A673 (cell line): ENCODE results near the gene ADARB2. TPM values are rescaled to one million over a fixed set of nuclear protein-coding genes. Genes with fewer than 3 reads are reported as not detected.

ENCODE experiments used
- BruUV-seq: library from RNA; stranded (reverse); fragments of 400-500 nt; replicated peaks from 2 replicates; lab custom pipeline; 2021; lab: Mats Ljungman, UMichigan
- CTCF ChIA-PET: fragments of 300-600 bp; sonication (Branson Sonifier 250); formaldehyde crosslinking; loops from one replicate; lab custom pipeline; 2022; ENCODE audit warnings: antibody characterized with exemption; lab: Charles Lee
- POLR2A ChIA-PET: fragments of 300-600 bp; sonication (Branson Sonifier 250); formaldehyde crosslinking; loops from one replicate; lab custom pipeline; 2022; ENCODE audit warnings: antibody characterized with exemption; ENCODE audit not compliant: low non-redundant PET; lab: Charles Lee
- DNase-seq: peaks from one replicate; pipeline ENCODE4 v3.0.0-alpha.2; 2015; ENCODE audit warnings: low spot score
- H3K27ac ChIP-seq: fragments of 200-600 bp; sonication (generic); 2 replicates; pipeline ENCODE4 v1.5.1; 2016; ENCODE audit warnings: mixed run types, low read depth, mild to moderate bottlenecking, mixed read lengths, antibody characterized with exemption, low read length; ENCODE audit not compliant: poor library complexity, severe bottlenecking
- H3K27me3 ChIP-seq: fragments of 200-600 bp; sonication (generic); replicated peaks from 2 replicates; pipeline ENCODE4 v1.6.1; 2017; ENCODE audit warnings: mixed run types, low read depth, mild to moderate bottlenecking, mixed read lengths, antibody characterized with exemption, low read length; ENCODE audit not compliant: insufficient read depth, poor library complexity
- H3K36me3 ChIP-seq: fragments of 200-600 bp; sonication (generic); 2 replicates; pipeline ENCODE4 v1.6.1; 2016; ENCODE audit warnings: mixed run types, mild to moderate bottlenecking, mixed read lengths, antibody characterized with exemption, low read length; ENCODE audit not compliant: insufficient read depth, poor library complexity, severe bottlenecking
- H3K4me1 ChIP-seq: fragments of 200-600 bp; sonication (generic); 2 replicates; pipeline ENCODE4 v1.6.1; 2017; ENCODE audit warnings: mixed run types, mild to moderate bottlenecking, mixed read lengths, antibody characterized with exemption, low read length; ENCODE audit not compliant: insufficient read depth, poor library complexity, severe bottlenecking
- H3K4me3 ChIP-seq: fragments of 200-600 bp; sonication (generic); 2 replicates; pipeline ENCODE4 v1.5.1; 2016; ENCODE audit warnings: low read depth, mixed run types, mild to moderate bottlenecking, mixed read lengths, low read length; ENCODE audit not compliant: poor library complexity, severe bottlenecking
- H3K9me3 ChIP-seq: fragments of 200-600 bp; sonication (generic); 2 replicates; pipeline ENCODE4 v1.6.1; 2016; ENCODE audit warnings: mixed run types, low read depth, mild to moderate bottlenecking, mixed read lengths, antibody characterized with exemption, low read length; ENCODE audit not compliant: poor library complexity, severe bottlenecking
- CTCF ChIP-seq: fragments of 300-800, 200-600 bp; sonication (generic); conservative IDR thresholded peaks from 2 replicates; pipeline ENCODE4 v1.5.1; 2017; ENCODE audit warnings: low read depth, mild to moderate bottlenecking, antibody characterized with exemption, low read length, moderate library complexity, mixed read lengths
- EZH2 ChIP-seq: fragments of 200-600 bp; sonication (generic); IDR thresholded peaks from 2 replicates; pipeline ENCODE4 v1.6.1; 2017; ENCODE audit warnings: borderline replicate concordance, low read depth, mild to moderate bottlenecking, mixed read lengths, antibody characterized with exemption, low read length; ENCODE audit not compliant: poor library complexity, severe bottlenecking
- intact Hi-C: fragments of 100-400 bp; cut with micrococcal nuclease; formaldehyde crosslinking; loops from one replicate; pipeline ENCODE4 v1.10.0; 2022; ENCODE audit not compliant: unreplicated experiment
- total RNA-seq: library from RNA; stranded (reverse); gene quantifications from 2 replicates; pipeline ENCODE4 v1.2.3, GENCODE V29; 2021

Gene ADARB2
- total RNA-seq, 1 experiment from 2014 or later: not detected

- Histone ChIP-seq H3K9me3 (no peaks in the 10 kb centered on the region), H3K4me1 (no peaks in the 10 kb centered on the region), H3K27ac (no peak overlapping the region), H3K36me3 (no peaks in the 10 kb centered on the region), H3K4me3 (no peak overlapping the region), H3K27me3 (peaks cover 93% of the 10 kb centered on the region)
- ChIA-PET CTCF (no interaction called here), POLR2A (no interaction called here)
- no peak for DNase-seq
- TF ChIP-seq CTCF (no peak), EZH2 (no peak)
- BruUV-seq: no TSS peak
- intact Hi-C loops: no loop called here
Measured at GRCh38 chr10:1316809-1317143, 420.5 kb downstream of the ADARB2 start.

DNA sequence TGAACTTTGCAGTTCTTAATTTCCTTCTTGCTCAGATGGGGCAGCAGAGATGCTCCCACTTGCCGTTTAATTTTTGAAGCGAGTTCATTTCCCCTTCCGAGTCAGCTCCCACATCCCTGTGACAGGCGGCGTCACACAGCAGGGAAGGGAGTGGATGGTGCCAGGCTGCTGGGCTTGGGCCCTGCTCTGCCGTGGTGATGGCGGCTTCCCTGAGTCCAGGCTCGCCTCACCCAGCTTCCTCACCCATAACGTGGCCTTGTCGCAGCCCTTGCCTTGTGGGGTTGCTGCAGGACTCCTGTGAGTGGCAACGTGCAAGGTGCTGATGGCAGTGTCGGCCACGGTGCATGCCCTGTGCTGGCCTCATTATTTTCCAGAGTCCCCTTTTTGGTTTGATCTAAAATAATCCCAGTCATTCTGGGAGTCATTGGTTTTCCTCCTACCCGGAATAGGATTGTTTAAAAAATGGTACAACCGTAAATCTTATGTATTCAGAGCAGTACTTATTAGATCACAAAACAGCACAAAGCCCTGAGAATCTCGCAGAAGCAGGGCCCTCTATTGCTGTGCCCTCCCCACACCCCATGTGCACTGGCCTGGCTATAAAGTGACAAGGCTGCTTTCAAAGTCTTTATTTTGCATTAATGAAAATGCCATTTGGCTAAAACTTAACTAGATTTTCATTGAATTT lies 421.1 kb downstream of the ADARB2 start:
- H3K36me3 ChIP-seq: no peaks in the 10 kb centered on the region
- CTCF ChIA-PET: no interaction called here
- H3K27me3 ChIP-seq: peaks cover 93% of the 10 kb centered on the region
- POLR2A ChIA-PET: no interaction called here
- no peak overlapping the region for H3K27ac ChIP-seq
- H3K9me3 ChIP-seq: no peaks in the 10 kb centered on the region
- no peak overlapping the region for H3K4me3 ChIP-seq
- DNase-seq: no peak
- TF ChIP-seq CTCF: no peak
- TF ChIP-seq EZH2: no peak
- intact Hi-C loops: no loop called here
- H3K4me1 ChIP-seq: no peaks in the 10 kb centered on the region
- no TSS peak for BruUV-seq

DNA sequence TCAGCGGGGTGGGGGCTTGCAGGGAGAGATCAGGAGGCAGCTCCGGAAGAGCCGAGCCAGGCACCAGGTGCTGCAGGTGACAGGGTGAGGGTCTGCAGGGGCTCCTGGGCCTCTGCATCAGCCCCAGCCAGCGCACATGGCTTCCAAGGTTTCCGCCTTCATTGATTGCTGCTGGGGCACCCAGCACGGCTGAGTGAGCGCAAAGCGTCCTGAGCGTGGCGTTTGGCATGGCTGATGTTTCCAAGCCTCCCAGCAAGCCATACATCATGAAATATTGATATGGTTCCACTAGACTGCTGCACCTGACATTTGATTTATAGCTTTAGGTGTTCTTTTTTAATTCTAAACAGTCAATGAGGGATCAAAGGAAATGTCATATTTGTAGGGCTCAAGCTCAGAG lies 422.1 kb downstream of the ADARB2 start:
- POLR2A ChIA-PET: no interaction called here
- intact Hi-C loops: no loop called here
- no peaks in the 10 kb centered on the region for H3K36me3 ChIP-seq
- CTCF ChIA-PET: no interaction called here
- no peaks in the 10 kb centered on the region for H3K4me1 ChIP-seq
- no peaks in the 10 kb centered on the region for H3K9me3 ChIP-seq
- peaks cover 91% of the 10 kb centered on the region for H3K27me3 ChIP-seq
- DNase-seq: no peak
- H3K27ac ChIP-seq: no peak overlapping the region
- no peak overlapping the region for H3K4me3 ChIP-seq
- no TSS peak for BruUV-seq
- no peak for TF ChIP-seq EZH2
- no peak for TF ChIP-seq CTCF
